Measurements from ENCODE around the gene KIAA1614. TPM values are rescaled to one million over a fixed set of nuclear protein-coding genes. Genes with fewer than 3 reads are reported as not detected.

KIAA1614 gene
- polyA plus RNA-seq, 1 donor (not counting 4 experiments of a cell fraction or from before 2014, with no cell fraction given): 0.03 TPM

- no peaks in the 10 kb centered on the region for H3K9me1 ChIP-seq (ENCODE audit: control insufficient read depth, extremely low read depth, insufficient read depth, low read length)
- DNase-seq (ENCODE audit: low read depth, low spot score): no peak
- H2AFZ ChIP-seq (ENCODE audit: control insufficient read depth, low read length): no peak overlapping the region
- H3K27ac ChIP-seq (ENCODE audit: control insufficient read depth, insufficient read depth, low read length): no peak overlapping the region
- H3K79me2 ChIP-seq (ENCODE audit: control insufficient read depth, insufficient read depth, low read length): no peaks in the 10 kb centered on the region
- no peak overlapping the region for H3K9ac ChIP-seq (ENCODE audit: control insufficient read depth, extremely low read depth, insufficient read depth, low read length)
- H3K36me3 ChIP-seq (ENCODE audit: control insufficient read depth in 2 of 2, extremely low read depth in 1 of 2, insufficient read depth in 2 of 2, low read length in 2 of 2): peaks cover 4 to 8% of the 10 kb centered on the region in 2 experiments
- no peak overlapping the region for H3K4me2 ChIP-seq (ENCODE audit: control insufficient read depth, extremely low read depth, insufficient read depth, low read depth, low read length)
- no peaks in the 10 kb centered on the region for H4K20me1 ChIP-seq (ENCODE audit: control insufficient read depth, extremely low read depth, insufficient read depth, low read length)
- no peak for FAIRE-seq
- TF ChIP-seq CTCF (optimal IDR thresholded peaks at IDR 0.05 in 1 of 3, IDR thresholded peaks at IDR 0.05 in 1 of 3, conservative IDR thresholded peaks at IDR 0.05 in 1 of 3; ENCODE audit: extremely low read depth in 1 of 3, insufficient read depth in 2 of 3, low read length in 3 of 3) (no peak), EZH2 (IDR thresholded peaks at IDR 0.05; ENCODE audit: low read length) (no peak)
- H3K27me3 ChIP-seq (ENCODE audit: control insufficient read depth, extremely low read depth, insufficient read depth, low read length): no peaks in the 10 kb centered on the region
- dilution Hi-C loops (cut with MboI; ENCODE audit: extremely low pct_ligation_motif_present, low sequenced_read_pairs): no loop called here
- peaks cover 13% of the 10 kb centered on the region for H3K9me3 ChIP-seq (ENCODE audit: control insufficient read depth, low read depth, low read length)
- H3K4me3 ChIP-seq (ENCODE audit: control insufficient read depth in 2 of 3, extremely low read depth in 1 of 3, insufficient read depth in 2 of 3, low read depth in 1 of 3, low read length in 3 of 3): no peak overlapping the region
- peaks cover 3% of the 10 kb centered on the region for H3K4me1 ChIP-seq (ENCODE audit: control insufficient read depth, extremely low read depth, insufficient read depth, low read length)
Observed at GRCh38 chr1:180946056-180946455, 33.4 kb downstream of the KIAA1614 start.

DNA sequence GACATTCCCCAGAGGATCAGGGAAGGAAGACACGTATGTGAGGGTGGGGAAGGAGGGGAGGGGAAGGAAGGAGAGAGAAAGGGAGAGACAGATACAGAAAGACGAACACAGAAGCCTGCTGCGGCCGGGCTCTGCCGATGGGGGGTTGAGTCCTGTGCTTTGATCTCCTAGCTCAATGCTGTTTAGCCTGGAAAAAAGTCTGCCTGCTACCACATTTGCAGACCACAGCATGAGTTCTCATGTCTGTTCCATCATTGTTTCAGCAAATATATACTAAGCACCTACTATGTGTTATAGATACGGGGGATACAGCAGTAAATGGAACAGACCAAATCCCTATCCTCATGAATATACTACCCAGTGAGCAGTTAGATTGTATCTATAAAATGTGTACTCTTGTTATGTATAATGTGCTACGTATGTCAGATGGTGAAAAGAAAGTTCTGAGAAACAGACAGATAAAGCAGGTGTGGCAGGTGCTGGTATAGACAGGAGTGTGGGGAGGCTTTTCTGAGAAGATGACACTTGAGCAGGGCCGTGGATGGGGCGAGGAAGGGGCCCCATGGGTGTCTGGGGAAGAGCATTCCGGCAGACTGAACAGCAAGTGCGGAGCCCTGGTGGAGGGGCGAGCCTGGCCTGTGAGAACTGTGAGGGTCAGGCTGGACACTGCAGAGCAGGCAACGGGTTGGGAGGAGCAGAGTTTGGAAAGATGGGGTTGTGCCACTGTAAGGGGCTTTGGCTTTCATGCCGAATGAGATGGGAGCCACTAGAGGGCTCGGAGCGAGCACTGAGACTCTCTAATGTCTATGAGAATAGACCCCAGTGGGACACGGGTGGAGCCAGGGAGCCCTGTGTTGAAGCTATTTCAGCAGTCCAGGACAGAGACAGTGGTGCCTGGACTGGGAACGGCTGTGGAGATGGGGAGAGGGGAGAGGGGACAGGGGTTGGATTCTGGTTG is 34.1 kb downstream of the KIAA1614 start:
- H3K27me3 ChIP-seq (ENCODE audit: control insufficient read depth, extremely low read depth, insufficient read depth, low read length): no peaks in the 10 kb centered on the region
- peaks cover 4 to 8% of the 10 kb centered on the region in 2 experiments for H3K36me3 ChIP-seq (ENCODE audit: control insufficient read depth in 2 of 2, extremely low read depth in 1 of 2, insufficient read depth in 2 of 2, low read length in 2 of 2)
- H4K20me1 ChIP-seq (ENCODE audit: control insufficient read depth, extremely low read depth, insufficient read depth, low read length): no peaks in the 10 kb centered on the region
- H2AFZ ChIP-seq (ENCODE audit: control insufficient read depth, low read length): no peak overlapping the region
- H3K4me1 ChIP-seq (ENCODE audit: control insufficient read depth, extremely low read depth, insufficient read depth, low read length): peaks cover 3% of the 10 kb centered on the region
- H3K79me2 ChIP-seq (ENCODE audit: control insufficient read depth, insufficient read depth, low read length): no peaks in the 10 kb centered on the region
- no peak overlapping the region for H3K4me3 ChIP-seq (ENCODE audit: control insufficient read depth in 2 of 3, extremely low read depth in 1 of 3, insufficient read depth in 2 of 3, low read depth in 1 of 3, low read length in 3 of 3)
- H3K9ac ChIP-seq (ENCODE audit: control insufficient read depth, extremely low read depth, insufficient read depth, low read length): no peak overlapping the region
- no peak for FAIRE-seq
- no peak overlapping the region for H3K27ac ChIP-seq (ENCODE audit: control insufficient read depth, insufficient read depth, low read length)
- dilution Hi-C loops (cut with MboI; ENCODE audit: extremely low pct_ligation_motif_present, low sequenced_read_pairs): no loop called here
- DNase-seq (ENCODE audit: low read depth, low spot score): no peak
- TF ChIP-seq CTCF (optimal IDR thresholded peaks at IDR 0.05 in 1 of 3, IDR thresholded peaks at IDR 0.05 in 1 of 3, conservative IDR thresholded peaks at IDR 0.05 in 1 of 3; ENCODE audit: extremely low read depth in 1 of 3, insufficient read depth in 2 of 3, low read length in 3 of 3): no peak
- TF ChIP-seq EZH2 (IDR thresholded peaks at IDR 0.05; ENCODE audit: low read length): no peak
- no peak overlapping the region for H3K4me2 ChIP-seq (ENCODE audit: control insufficient read depth, extremely low read depth, insufficient read depth, low read depth, low read length)
- no peaks in the 10 kb centered on the region for H3K9me1 ChIP-seq (ENCODE audit: control insufficient read depth, extremely low read depth, insufficient read depth, low read length)
- peaks cover 13% of the 10 kb centered on the region for H3K9me3 ChIP-seq (ENCODE audit: control insufficient read depth, low read depth, low read length)
